ENCODE measurements around the gene SLCO1A2. TPM values are rescaled to one million over a fixed set of nuclear protein-coding genes. Genes with fewer than 3 reads are reported as not detected.

Gene SLCO1A2
- total RNA-seq, 1 donor, result 0.86 TPM

- DNase-seq (ENCODE audit: low read depth), result no peak
- no peak overlapping the region for H3K4me3 ChIP-seq (ENCODE audit: low read depth, low read length)
- TF ChIP-seq CTCF (IDR thresholded peaks at IDR 0.05; ENCODE audit: insufficient read depth, low read depth, low read length), result no peak
Observed at GRCh38 chr12:21343636-21344035, 8.9 kb upstream of the SLCO1A2 start.

GRCh38 chr12:21341769-21342168, 7.1 kb upstream of the SLCO1A2 start:
- H3K4me3 ChIP-seq (ENCODE audit: low read depth, low read length), result no peak overlapping the region
- no peak for TF ChIP-seq CTCF (IDR thresholded peaks at IDR 0.05; ENCODE audit: insufficient read depth, low read depth, low read length)
- DNase-seq (ENCODE audit: low read depth), result no peak

GRCh38 chr12:21340403-21340802, 5.7 kb upstream of the SLCO1A2 start:
- TF ChIP-seq CTCF (IDR thresholded peaks at IDR 0.05; ENCODE audit: insufficient read depth, low read depth, low read length), result no peak
- DNase-seq (ENCODE audit: low read depth), result no peak
- no peak overlapping the region for H3K4me3 ChIP-seq (ENCODE audit: low read depth, low read length)

GRCh38 chr12:21339921-21340320, 5.2 kb upstream of the SLCO1A2 start:
- no peak overlapping the region for H3K4me3 ChIP-seq (ENCODE audit: low read depth, low read length)
- TF ChIP-seq CTCF (IDR thresholded peaks at IDR 0.05; ENCODE audit: insufficient read depth, low read depth, low read length), result no peak
- DNase-seq (ENCODE audit: low read depth), result no peak

- H3K4me3 ChIP-seq (ENCODE audit: low read depth, low read length), result no peak overlapping the region
- TF ChIP-seq CTCF (IDR thresholded peaks at IDR 0.05; ENCODE audit: insufficient read depth, low read depth, low read length), result no peak
- no peak for DNase-seq (ENCODE audit: low read depth)
Observed at GRCh38 chr12:21337959-21338744, 3.4 kb upstream of the SLCO1A2 start.

- no peak overlapping the region for H3K4me3 ChIP-seq (ENCODE audit: low read depth, low read length)
- no peak for DNase-seq (ENCODE audit: low read depth)
- no peak for TF ChIP-seq CTCF (IDR thresholded peaks at IDR 0.05; ENCODE audit: insufficient read depth, low read depth, low read length)
Observed at GRCh38 chr12:21337453-21337852, 2.7 kb upstream of the SLCO1A2 start.

- no peak for DNase-seq (ENCODE audit: low read depth)
- no peak overlapping the region for H3K4me3 ChIP-seq (ENCODE audit: low read depth, low read length)
- TF ChIP-seq CTCF (IDR thresholded peaks at IDR 0.05; ENCODE audit: insufficient read depth, low read depth, low read length), result no peak
Observed at GRCh38 chr12:21336656-21337055, 1.9 kb upstream of the SLCO1A2 start.
